Measurements from ENCODE around the gene KLF6. TPM values are rescaled to one million over a fixed set of nuclear protein-coding genes. Genes with fewer than 3 reads are reported as not detected.

Gene KLF6
- total RNA-seq, 2 experiments from 2014 or later, result 851 to 874 TPM

- H3K36me3 Mint-ChIP-seq (ENCODE audit: low read depth), result no peaks in the 10 kb centered on the region
- intact Hi-C loops (cut with DNase I, micrococcal nuclease), result loop anchor here in 1 of 2 experiments (10.0 kb wide), 1 partner anchor 55 kb away; no protein-coding TSS in a partner anchor
- no peak overlapping the region for H3K27ac Mint-ChIP-seq
- no peaks in the 10 kb centered on the region for H3K4me1 ChIP-seq (ENCODE audit: insufficient read depth, low read length)
- no peaks in the 10 kb centered on the region for H3K36me3 ChIP-seq (ENCODE audit: insufficient read depth, low read length)
- no peak for TF ChIP-seq CTCF (IDR thresholded peaks at IDR 0.05)
- H3K4me1 Mint-ChIP-seq (ENCODE audit: low read depth), result no peaks in the 10 kb centered on the region
- ATAC-seq (ENCODE audit: poor library complexity) (no peak), DNase-seq (no peak)
- ChIA-PET CTCF (interaction anchor here (1.5 kb wide), 1 partner anchor 100 kb away, joined by 3 read pairs; no protein-coding TSS in a partner anchor), POLR2A (no interaction called here)
- H3K27me3 ChIP-seq (ENCODE audit: control insufficient read depth in 1 of 2, insufficient read depth in 2 of 2, low read length in 2 of 2), result no peaks in the 10 kb centered on the region
- no peak overlapping the region for H3K4me3 Mint-ChIP-seq
- no peak overlapping the region for H3K27ac ChIP-seq (ENCODE audit: low read depth in 1 of 2, low read length in 2 of 2)
- H3K9me3 Mint-ChIP-seq, result peaks cover 2% of the 10 kb centered on the region
- H3K4me3 ChIP-seq (ENCODE audit: low read length), result no peak overlapping the region
- no peaks in the 10 kb centered on the region for H3K9me3 ChIP-seq (ENCODE audit: control insufficient read depth in 1 of 2, insufficient read depth in 1 of 2, low read length in 2 of 2)
- H3K27me3 Mint-ChIP-seq, result no peaks in the 10 kb centered on the region
Measured at GRCh38 chr10:3729397-3729976, 55.5 kb downstream of the KLF6 start.

GRCh38 chr10:3728563-3728962 is 56.4 kb downstream of the KLF6 start:
- Histone ChIP-seq H3K4me3 (ENCODE audit: low read length) (no peak overlapping the region), H3K27me3 (ENCODE audit: control insufficient read depth in 1 of 2, insufficient read depth in 2 of 2, low read length in 2 of 2) (no peaks in the 10 kb centered on the region), H3K9me3 (ENCODE audit: control insufficient read depth in 1 of 2, insufficient read depth in 1 of 2, low read length in 2 of 2) (no peaks in the 10 kb centered on the region), H3K27ac (ENCODE audit: low read depth in 1 of 2, low read length in 2 of 2) (no peak overlapping the region), H3K36me3 (ENCODE audit: insufficient read depth, low read length) (no peaks in the 10 kb centered on the region), H3K4me1 (ENCODE audit: insufficient read depth, low read length) (no peaks in the 10 kb centered on the region)
- no peak for TF ChIP-seq CTCF (IDR thresholded peaks at IDR 0.05)
- no peak for DNase-seq
- peaks cover 2% of the 10 kb centered on the region for H3K9me3 Mint-ChIP-seq
- H3K4me3 Mint-ChIP-seq, result no peak overlapping the region
- intact Hi-C loops (cut with DNase I, micrococcal nuclease), result loop anchor here in 1 of 2 experiments (10.0 kb wide), 1 partner anchor 54 kb away; no protein-coding TSS in a partner anchor
- H3K27me3 Mint-ChIP-seq, result no peaks in the 10 kb centered on the region
- H3K4me1 Mint-ChIP-seq (ENCODE audit: low read depth), result no peaks in the 10 kb centered on the region
- ChIA-PET CTCF (interaction anchor here (1.5 kb wide), 1 partner anchor 99 kb away, joined by 3 read pairs; no protein-coding TSS in a partner anchor), POLR2A (no interaction called here)
- no peak overlapping the region for H3K27ac Mint-ChIP-seq
- H3K36me3 Mint-ChIP-seq (ENCODE audit: low read depth), result no peaks in the 10 kb centered on the region
- ATAC-seq (ENCODE audit: poor library complexity), result no peak

GRCh38 chr10:3727268-3727667 is 57.7 kb downstream of the KLF6 start:
- Mint-ChIP-seq H3K36me3 (ENCODE audit: low read depth) (no peaks in the 10 kb centered on the region), H3K4me1 (ENCODE audit: low read depth) (no peaks in the 10 kb centered on the region), H3K27me3 (no peaks in the 10 kb centered on the region), H3K4me3 (no peak overlapping the region), H3K27ac (no peak overlapping the region), H3K9me3 (peaks cover 2% of the 10 kb centered on the region)
- no peak for ATAC-seq (ENCODE audit: poor library complexity)
- Histone ChIP-seq H3K36me3 (ENCODE audit: insufficient read depth, low read length) (no peaks in the 10 kb centered on the region), H3K27me3 (ENCODE audit: control insufficient read depth in 1 of 2, insufficient read depth in 2 of 2, low read length in 2 of 2) (no peaks in the 10 kb centered on the region), H3K4me1 (ENCODE audit: insufficient read depth, low read length) (no peaks in the 10 kb centered on the region), H3K4me3 (ENCODE audit: low read length) (no peak overlapping the region), H3K27ac (ENCODE audit: low read depth in 1 of 2, low read length in 2 of 2) (no peak overlapping the region), H3K9me3 (ENCODE audit: control insufficient read depth in 1 of 2, insufficient read depth in 1 of 2, low read length in 2 of 2) (no peaks in the 10 kb centered on the region)
- intact Hi-C loops (cut with DNase I, micrococcal nuclease), result loop anchor here in 1 of 2 experiments (10.0 kb wide), 1 partner anchor 52 kb away; no protein-coding TSS in a partner anchor
- POLR2A ChIA-PET, result no interaction called here
- CTCF ChIA-PET, result interaction anchor here (0.5 kb wide), 1 partner anchor 437 kb away, joined by 3 read pairs; no protein-coding TSS in a partner anchor
- DNase-seq, result no peak
- TF ChIP-seq CTCF (IDR thresholded peaks at IDR 0.05), result no peak

All from CD4-positive, alpha-beta T cell (primary cell).